Keratinocyte (primary cell): ENCODE measurements around the gene SCAPER.

Experiments used
- EZH2 ChIP-seq: IDR thresholded peaks from one replicate; pipeline ENCODE4 v1.6.1; 2012; ENCODE audit warnings: inconsistent platforms, mild to moderate bottlenecking, low read length, moderate library complexity
- TF ChIP-seq, protein P1 (sequence below), 3 experiments: IDR thresholded peaks in 1 of 3; conservative IDR thresholded peaks in 1 of 3; optimal IDR thresholded peaks in 1 of 3; 2 replicates in 2 of 3; 3 replicates in 1 of 3; pipeline versions ENCODE3 to v1.5.1; 2011; ENCODE audit warnings: low read length in 3 of 3, mild to moderate bottlenecking in 3 of 3, moderate library complexity in 2 of 3, control low read depth in 1 of 3, inconsistent platforms in 1 of 3; ENCODE audit not compliant: insufficient read depth in 2 of 3; ENCODE audit errors: extremely low read depth in 1 of 3

DNA sequence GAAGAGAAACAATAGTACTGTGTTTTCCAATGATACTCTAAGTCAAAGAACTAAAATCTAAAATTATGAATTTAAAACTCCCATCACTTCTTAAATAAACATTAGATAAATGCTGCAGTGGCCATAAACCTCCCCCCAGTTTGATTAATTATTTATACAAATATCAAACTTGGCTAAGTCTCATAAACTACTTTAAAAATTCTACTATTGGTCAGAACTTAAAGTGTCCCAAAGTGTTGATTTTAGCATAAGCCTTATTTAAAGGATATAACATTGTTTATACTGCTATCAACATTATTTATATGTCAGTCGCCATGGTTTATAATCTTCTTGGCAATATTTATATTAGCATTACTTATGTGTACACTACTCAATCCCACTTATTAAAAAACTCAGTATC is 132.4 kb downstream of the SCAPER start:
- TF ChIP-seq, protein P1, sequence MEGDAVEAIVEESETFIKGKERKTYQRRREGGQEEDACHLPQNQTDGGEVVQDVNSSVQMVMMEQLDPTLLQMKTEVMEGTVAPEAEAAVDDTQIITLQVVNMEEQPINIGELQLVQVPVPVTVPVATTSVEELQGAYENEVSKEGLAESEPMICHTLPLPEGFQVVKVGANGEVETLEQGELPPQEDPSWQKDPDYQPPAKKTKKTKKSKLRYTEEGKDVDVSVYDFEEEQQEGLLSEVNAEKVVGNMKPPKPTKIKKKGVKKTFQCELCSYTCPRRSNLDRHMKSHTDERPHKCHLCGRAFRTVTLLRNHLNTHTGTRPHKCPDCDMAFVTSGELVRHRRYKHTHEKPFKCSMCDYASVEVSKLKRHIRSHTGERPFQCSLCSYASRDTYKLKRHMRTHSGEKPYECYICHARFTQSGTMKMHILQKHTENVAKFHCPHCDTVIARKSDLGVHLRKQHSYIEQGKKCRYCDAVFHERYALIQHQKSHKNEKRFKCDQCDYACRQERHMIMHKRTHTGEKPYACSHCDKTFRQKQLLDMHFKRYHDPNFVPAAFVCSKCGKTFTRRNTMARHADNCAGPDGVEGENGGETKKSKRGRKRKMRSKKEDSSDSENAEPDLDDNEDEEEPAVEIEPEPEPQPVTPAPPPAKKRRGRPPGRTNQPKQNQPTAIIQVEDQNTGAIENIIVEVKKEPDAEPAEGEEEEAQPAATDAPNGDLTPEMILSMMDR (optimal IDR thresholded peaks at IDR 0.05 in 1 of 3, IDR thresholded peaks at IDR 0.05 in 1 of 3, conservative IDR thresholded peaks at IDR 0.05 in 1 of 3; ENCODE audit: extremely low read depth in 1 of 3, insufficient read depth in 2 of 3, low read length in 3 of 3): no peak
- no peak for TF ChIP-seq EZH2
